SK-N-SH treated with all-trans-retinoic acid at 6 μM for 48 hours (cell line): ENCODE data around the gene HGFAC.

ENCODE experiments used
- ATAC-seq: fragments of 200-7000 bp; cut with Tn5 transposase; 3 replicates; pipeline ENCODE4 v1.9.1; 2020; ENCODE audit warnings: mild to moderate bottlenecking, moderate library complexity
- ARNTL ChIP-seq: fragments of 450-650 bp; formaldehyde crosslinking; IDR thresholded peaks from 2 replicates; pipeline ENCODE4 v1.5.0; 2020; ENCODE audit warnings: low read depth, mild to moderate bottlenecking, moderate library complexity, borderline replicate concordance
- BACH2 ChIP-seq: fragments of 250-450 bp; sonication (Bioruptor Pico); IDR thresholded peaks from 2 replicates; pipeline ENCODE4 v1.9.0; 2021; ENCODE audit warnings: mild to moderate bottlenecking, borderline replicate concordance
- CSDC2 ChIP-seq: fragments of 250-450 bp; sonication (Bioruptor Pico); IDR thresholded peaks from 2 replicates; pipeline ENCODE4 v1.5.0; 2020; ENCODE audit warnings: mild to moderate bottlenecking, moderate library complexity
- ESRRG ChIP-seq: fragments of 250-450 bp; sonication (Bioruptor Pico); IDR thresholded peaks from 2 replicates; pipeline ENCODE4 v1.6.1; 2021; ENCODE audit warnings: mild to moderate bottlenecking
- GLIS3 ChIP-seq: fragments of 250-450 bp; sonication (Bioruptor Pico); IDR thresholded peaks from 2 replicates; pipeline ENCODE4 v1.5.0; 2020; ENCODE audit warnings: mild to moderate bottlenecking, moderate library complexity
- ISL1 ChIP-seq: fragments of 250-450 bp; sonication (Bioruptor Pico); IDR thresholded peaks from 2 replicates; pipeline ENCODE4 v2.1.2; 2022; ENCODE audit warnings: mild to moderate bottlenecking, moderate library complexity
- OSR1 ChIP-seq: fragments of 250-450 bp; sonication (Bioruptor Pico); IDR thresholded peaks from 2 replicates; pipeline ENCODE4 v1.8.0; 2022; ENCODE audit warnings: moderate library complexity, mild to moderate bottlenecking, inconsistent platforms
- PATZ1 ChIP-seq: fragments of 250-450 bp; sonication (Bioruptor Pico); IDR thresholded peaks from 2 replicates; pipeline ENCODE4 v1.8.0; 2020; ENCODE audit warnings: mild to moderate bottlenecking, moderate library complexity, borderline replicate concordance
- PPARA ChIP-seq: fragments of 250-450 bp; sonication (Bioruptor Pico); IDR thresholded peaks from 2 replicates; pipeline ENCODE4 v1.5.0; 2020; ENCODE audit warnings: mild to moderate bottlenecking, borderline replicate concordance
- RARB ChIP-seq: fragments of 250-450 bp; sonication (Bioruptor Pico); IDR thresholded peaks from 2 replicates; pipeline ENCODE4 v1.8.0; 2021; ENCODE audit warnings: mild to moderate bottlenecking, moderate library complexity
- SNAI2 ChIP-seq: fragments of 250-450 bp; sonication (Bioruptor Pico); IDR thresholded peaks from 2 replicates; pipeline ENCODE4 v1.5.0; 2020; ENCODE audit warnings: mild to moderate bottlenecking, moderate library complexity
- TCF4 ChIP-seq: fragments of 250-450 bp; sonication (Bioruptor Pico); IDR thresholded peaks from 2 replicates; pipeline ENCODE4 v1.8.0; 2021; ENCODE audit warnings: mild to moderate bottlenecking, moderate library complexity, borderline replicate concordance
- TSHZ2 ChIP-seq: fragments of 250-450 bp; sonication (Bioruptor Pico); IDR thresholded peaks from 2 replicates; pipeline ENCODE4 v1.5.0; 2020; ENCODE audit warnings: mild to moderate bottlenecking, moderate library complexity
- ZC3H10 ChIP-seq: fragments of 250-450 bp; sonication (Bioruptor Pico); IDR thresholded peaks from 2 replicates; pipeline ENCODE4 v1.5.1; 2021; ENCODE audit warnings: mild to moderate bottlenecking, moderate library complexity
- ZFP3 ChIP-seq: fragments of 250-450 bp; sonication (Bioruptor Pico); IDR thresholded peaks from 2 replicates; pipeline ENCODE4 v1.5.0; 2020; ENCODE audit warnings: mild to moderate bottlenecking, moderate library complexity
- ZFP30 ChIP-seq: fragments of 450-650 bp; formaldehyde crosslinking; IDR thresholded peaks from 2 replicates; pipeline ENCODE4 v1.5.0; 2022; ENCODE audit warnings: mild to moderate bottlenecking, moderate library complexity
- ZNF565 ChIP-seq: fragments of 450-650 bp; formaldehyde crosslinking; conservative IDR thresholded peaks from 2 replicates; pipeline ENCODE4 v1.5.0; 2020; ENCODE audit warnings: low read depth, mild to moderate bottlenecking, moderate library complexity
- ZNF70 ChIP-seq: fragments of 450-650 bp; formaldehyde crosslinking; IDR thresholded peaks from 2 replicates; pipeline ENCODE4 v1.5.0; 2020; ENCODE audit warnings: mild to moderate bottlenecking, moderate library complexity
- ZNF8 ChIP-seq: fragments of 450-650 bp; formaldehyde crosslinking; IDR thresholded peaks from 2 replicates; pipeline ENCODE4 v1.5.0; 2020; ENCODE audit warnings: mild to moderate bottlenecking, moderate library complexity
- TF ChIP-seq, protein P1 (sequence below): fragments of 250-450 bp; sonication (Bioruptor Pico); IDR thresholded peaks from 2 replicates; pipeline ENCODE4 v1.5.1; 2020; ENCODE audit warnings: low read depth, mild to moderate bottlenecking, moderate library complexity
- TF ChIP-seq, protein P2 (sequence below): fragments of 250-450 bp; sonication (Bioruptor Pico); IDR thresholded peaks from 2 replicates; pipeline ENCODE4 v1.8.0; 2021; ENCODE audit warnings: low read depth, mild to moderate bottlenecking, moderate library complexity, borderline replicate concordance

Gene HGFAC

DNA sequence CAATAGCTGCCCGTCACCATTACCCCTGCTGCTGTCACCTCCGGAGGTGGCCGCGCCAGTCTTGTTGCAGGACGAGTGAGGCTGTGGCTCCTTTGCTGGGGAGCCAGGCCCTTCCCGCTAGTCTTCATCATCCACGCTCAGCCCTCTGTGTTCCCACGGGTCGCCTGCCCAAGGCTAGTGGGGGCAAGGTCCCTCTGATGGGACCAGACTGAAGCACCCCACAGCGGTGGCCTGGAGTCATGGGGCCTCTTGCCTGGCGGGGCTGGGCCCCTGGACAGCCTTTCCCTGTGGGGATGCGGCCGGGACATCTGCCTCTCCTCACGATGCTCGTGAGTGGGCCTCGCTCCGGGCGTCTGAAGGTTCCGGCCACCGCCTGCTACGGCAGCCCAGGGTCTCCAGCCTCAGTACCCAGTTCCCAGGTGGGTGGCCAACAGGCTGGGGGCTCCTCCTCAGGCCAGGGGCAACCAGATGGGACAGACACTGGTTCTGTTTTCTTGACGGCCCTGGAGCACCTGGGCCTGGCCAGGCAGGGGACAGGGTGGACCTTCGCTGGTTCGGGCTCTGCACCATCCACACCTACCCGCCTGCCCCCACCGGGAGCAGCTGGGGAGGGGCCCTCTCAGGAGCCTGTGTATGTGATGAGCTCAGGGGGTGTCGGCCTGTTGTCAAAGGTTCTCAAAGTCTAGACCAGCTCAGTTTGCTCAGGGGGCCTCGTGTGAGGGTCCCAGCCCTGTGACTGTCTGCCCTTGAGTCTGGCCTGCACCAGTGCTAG, 53.6 kb downstream of the HGFAC start:
- TF ChIP-seq OSR1 (CRISPR knock-in tag): no peak
- TF ChIP-seq PPARA (CRISPR knock-in tag): no peak
- TF ChIP-seq ZFP3 (CRISPR knock-in tag): no peak
- TF ChIP-seq ISL1 (CRISPR knock-in tag): no peak
- no peak for TF ChIP-seq CSDC2 (CRISPR knock-in tag)
- TF ChIP-seq RARB: no peak
- TF ChIP-seq TCF4 (CRISPR knock-in tag): no peak
- no peak for TF ChIP-seq ZNF565
- TF ChIP-seq ZNF70 (CRISPR knock-in tag): no peak
- TF ChIP-seq, protein P1, sequence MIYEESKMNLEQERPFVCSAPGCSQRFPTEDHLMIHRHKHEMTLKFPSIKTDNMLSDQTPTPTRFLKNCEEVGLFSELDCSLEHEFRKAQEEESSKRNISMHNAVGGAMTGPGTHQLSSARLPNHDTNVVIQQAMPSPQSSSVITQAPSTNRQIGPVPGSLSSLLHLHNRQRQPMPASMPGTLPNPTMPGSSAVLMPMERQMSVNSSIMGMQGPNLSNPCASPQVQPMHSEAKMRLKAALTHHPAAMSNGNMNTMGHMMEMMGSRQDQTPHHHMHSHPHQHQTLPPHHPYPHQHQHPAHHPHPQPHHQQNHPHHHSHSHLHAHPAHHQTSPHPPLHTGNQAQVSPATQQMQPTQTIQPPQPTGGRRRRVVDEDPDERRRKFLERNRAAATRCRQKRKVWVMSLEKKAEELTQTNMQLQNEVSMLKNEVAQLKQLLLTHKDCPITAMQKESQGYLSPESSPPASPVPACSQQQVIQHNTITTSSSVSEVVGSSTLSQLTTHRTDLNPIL (CRISPR knock-in tag): no peak
- no peak for ATAC-seq

DNA sequence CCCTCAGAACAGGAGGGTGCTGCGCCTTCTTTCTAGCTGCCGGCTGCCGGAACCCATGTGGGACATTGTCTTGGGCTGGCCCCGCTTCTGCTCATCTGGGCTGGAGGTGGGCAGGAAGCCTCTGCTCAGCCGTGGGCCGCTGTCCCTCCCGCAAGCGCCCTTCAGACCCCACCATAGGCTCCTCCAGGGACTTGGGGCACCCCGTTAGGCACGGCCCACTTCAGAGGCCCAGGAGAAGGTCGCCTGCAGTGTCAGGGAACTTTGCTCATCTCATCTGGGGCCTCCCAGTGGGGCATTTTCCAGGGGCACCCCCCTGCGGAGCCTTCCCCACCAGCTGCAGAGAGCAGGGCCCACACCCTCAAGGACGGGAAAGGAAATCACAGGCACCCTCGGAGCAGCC, 54.3 kb downstream of the HGFAC start:
- no peak for TF ChIP-seq RARB
- TF ChIP-seq ARNTL (CRISPR knock-in tag): no peak
- TF ChIP-seq OSR1 (CRISPR knock-in tag): no peak
- TF ChIP-seq PPARA (CRISPR knock-in tag): no peak
- TF ChIP-seq ZNF565: no peak
- TF ChIP-seq GLIS3: no peak
- TF ChIP-seq CSDC2 (CRISPR knock-in tag): no peak
- TF ChIP-seq ZNF8 (CRISPR knock-in tag): no peak
- TF ChIP-seq, protein P2, sequence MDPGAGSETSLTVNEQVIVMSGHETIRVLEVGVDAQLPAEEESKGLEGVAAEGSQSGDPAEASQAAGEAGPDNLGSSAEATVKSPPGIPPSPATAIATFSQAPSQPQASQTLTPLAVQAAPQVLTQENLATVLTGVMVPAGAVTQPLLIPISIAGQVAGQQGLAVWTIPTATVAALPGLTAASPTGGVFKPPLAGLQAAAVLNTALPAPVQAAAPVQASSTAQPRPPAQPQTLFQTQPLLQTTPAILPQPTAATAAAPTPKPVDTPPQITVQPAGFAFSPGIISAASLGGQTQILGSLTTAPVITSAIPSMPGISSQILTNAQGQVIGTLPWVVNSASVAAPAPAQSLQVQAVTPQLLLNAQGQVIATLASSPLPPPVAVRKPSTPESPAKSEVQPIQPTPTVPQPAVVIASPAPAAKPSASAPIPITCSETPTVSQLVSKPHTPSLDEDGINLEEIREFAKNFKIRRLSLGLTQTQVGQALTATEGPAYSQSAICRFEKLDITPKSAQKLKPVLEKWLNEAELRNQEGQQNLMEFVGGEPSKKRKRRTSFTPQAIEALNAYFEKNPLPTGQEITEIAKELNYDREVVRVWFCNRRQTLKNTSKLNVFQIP (CRISPR knock-in tag): no peak
- TF ChIP-seq ESRRG (CRISPR knock-in tag): no peak
- no peak for ATAC-seq

DNA sequence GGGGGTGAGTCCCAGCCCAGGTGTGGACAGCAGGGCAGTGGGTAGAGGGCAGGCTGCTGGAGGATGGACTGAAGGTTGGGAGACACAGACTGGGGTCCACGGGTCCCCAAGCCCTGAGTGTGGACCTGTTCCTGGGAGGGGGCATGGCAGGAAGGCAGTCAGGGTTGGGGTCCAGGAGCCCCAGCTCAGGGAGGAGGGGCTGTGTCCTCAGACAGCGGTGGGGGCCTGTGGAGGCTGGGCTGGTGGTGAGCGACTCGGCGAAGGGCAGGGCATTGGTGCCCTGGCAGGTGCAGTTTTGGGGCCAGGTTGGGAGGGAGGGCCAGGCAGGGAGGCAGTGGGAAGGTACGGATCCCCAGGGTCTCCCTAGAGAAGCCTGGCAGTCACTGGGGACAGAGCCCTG, 55.3 kb downstream of the HGFAC start:
- ATAC-seq: no peak
- TF ChIP-seq ZNF565 (no peak), ZFP3 (CRISPR knock-in tag) (no peak), TSHZ2 (no peak), GLIS3 (no peak), ISL1 (CRISPR knock-in tag) (no peak), TCF4 (CRISPR knock-in tag) (no peak), BACH2 (no peak), PATZ1 (CRISPR knock-in tag) (no peak), ARNTL (CRISPR knock-in tag) (no peak)

- ATAC-seq: no peak
- no peak for TF ChIP-seq ZC3H10
- TF ChIP-seq ZNF8 (CRISPR knock-in tag): no peak
- TF ChIP-seq, protein P1 (CRISPR knock-in tag): no peak
- TF ChIP-seq OSR1 (CRISPR knock-in tag): no peak
- no peak for TF ChIP-seq PATZ1 (CRISPR knock-in tag)
- TF ChIP-seq ARNTL (CRISPR knock-in tag): no peak
- no peak for TF ChIP-seq ZFP30 (CRISPR knock-in tag)
- no peak for TF ChIP-seq CSDC2 (CRISPR knock-in tag)
- TF ChIP-seq ZNF70 (CRISPR knock-in tag): no peak
- no peak for TF ChIP-seq SNAI2 (CRISPR knock-in tag)
- no peak for TF ChIP-seq ZNF565
- no peak for TF ChIP-seq ESRRG (CRISPR knock-in tag)
- TF ChIP-seq GLIS3: no peak
- TF ChIP-seq PPARA (CRISPR knock-in tag): no peak
- TF ChIP-seq ZFP3 (CRISPR knock-in tag): no peak
These were observed 56.0 kb downstream of the HGFAC start for GRCh38 chr4:3497523-3498389.
